Endothelial cell of umbilical vein (primary cell): ENCODE measurements around the gene DENND1B. TPM values are rescaled to one million over a fixed set of nuclear protein-coding genes. Genes with fewer than 3 reads are reported as not detected.

Source experiments
- BruUV-seq: library from RNA; stranded (reverse); fragments of 400-500 nt; replicated peaks from 2 replicates; lab custom pipeline; 2021; lab: Mats Ljungman, UMichigan
- CTCF ChIA-PET: fragments of 300-600, 350-600 bp; sonication (Branson Sonifier 250); formaldehyde crosslinking; loops from one replicate; lab custom pipeline; 2021; ENCODE audit warnings: antibody characterized with exemption, inconsistent platforms; lab: Charles Lee
- POLR2A ChIA-PET: fragments of 300-600, 350-600 bp; sonication (Branson Sonifier 250); formaldehyde crosslinking; loops from one replicate; lab custom pipeline; 2021; ENCODE audit warnings: antibody characterized with exemption, inconsistent platforms; lab: Charles Lee
- DNase-seq: peaks from one replicate; pipeline ENCODE4 v3.0.0-alpha.2; 2011; ENCODE audit warnings: low read depth, low spot score
- FAIRE-seq: peaks from 2 replicates; lab custom pipeline; 2011; peaks lifted over from hg19 to GRCh38; lab: Jason Lieb, UNC
- H2AFZ ChIP-seq: 2 replicates; pipeline ENCODE4 v1.6.0; 2012; ENCODE audit warnings: low read depth, low read length, control low read depth, inconsistent platforms
- H3K27ac ChIP-seq: 2 replicates; pipeline ENCODE4 v1.5.1; 2011; ENCODE audit warnings: low read depth, mild to moderate bottlenecking, control low read depth, low read length, moderate library complexity; ENCODE audit not compliant: insufficient read depth
- H3K27me3 ChIP-seq, 2 experiments: 2 replicates each; pipeline versions ENCODE4 v1.6.0 to v1.6.1; 2011; ENCODE audit warnings: low read length in 2 of 2, mixed read lengths in 1 of 2; ENCODE audit not compliant: control insufficient read depth in 2 of 2, insufficient read depth in 2 of 2
- H3K36me3 ChIP-seq, 2 experiments: 2 replicates in 1 of 2; 3 replicates in 1 of 2; pipeline ENCODE4 v1.5.1; 2011; ENCODE audit warnings: low read length in 2 of 2, mild to moderate bottlenecking in 1 of 2, moderate library complexity in 1 of 2; ENCODE audit not compliant: control insufficient read depth in 2 of 2, insufficient read depth in 2 of 2; ENCODE audit errors: extremely low read depth in 1 of 2
- H3K4me1 ChIP-seq: 3 replicates; pipeline ENCODE4 v1.5.1; 2011; ENCODE audit warnings: mild to moderate bottlenecking, low read length; ENCODE audit not compliant: control insufficient read depth, insufficient read depth; ENCODE audit errors: extremely low read depth
- H3K4me2 ChIP-seq: 2 replicates; pipeline ENCODE4 v1.6.1; 2011; ENCODE audit warnings: low read length, control low read depth, mixed read lengths; ENCODE audit not compliant: insufficient read depth
- H3K4me3 ChIP-seq, 3 experiments: fragments of 200-600 bp in 1 of 3; sonication (generic), shearing (Covaris generic) in 1 of 3; replicated peaks in 1 of 3; 2 replicates each; pipeline ENCODE4 v1.5.1; 2011 to 2016; ENCODE audit warnings: control low read depth in 3 of 3, low read length in 3 of 3, mild to moderate bottlenecking in 2 of 3, inconsistent platforms in 1 of 3, low read depth in 1 of 3, moderate library complexity in 1 of 3; ENCODE audit not compliant: insufficient read depth in 1 of 3
- H3K79me2 ChIP-seq: 2 replicates; pipeline ENCODE4 v1.6.0; 2012; ENCODE audit warnings: low read length, inconsistent platforms; ENCODE audit not compliant: control insufficient read depth, insufficient read depth
- H3K9ac ChIP-seq: replicated peaks from 2 replicates; pipeline ENCODE3; 2011; ENCODE audit warnings: low read length, control low read depth; ENCODE audit not compliant: insufficient read depth; ENCODE audit errors: extremely low read depth
- H3K9me1 ChIP-seq: replicated peaks from 3 replicates; pipeline ENCODE4 v1.6.0; 2011; ENCODE audit warnings: mild to moderate bottlenecking, low read length; ENCODE audit not compliant: control insufficient read depth, insufficient read depth; ENCODE audit errors: extremely low read depth
- H3K9me3 ChIP-seq: replicated peaks from 2 replicates; pipeline ENCODE4 v1.5.1; 2012; ENCODE audit warnings: low read length, inconsistent platforms; ENCODE audit not compliant: control insufficient read depth, insufficient read depth
- H4K20me1 ChIP-seq: replicated peaks from 2 replicates; pipeline ENCODE3; 2011; ENCODE audit warnings: mild to moderate bottlenecking, low read length; ENCODE audit not compliant: control insufficient read depth, insufficient read depth; ENCODE audit errors: extremely low read depth
- CTCF ChIP-seq, 2 donors: IDR thresholded peaks; 1 replicate in 1 of 2; 2 replicates in 1 of 2; pipeline ENCODE4 v1.5.1; 2011; ENCODE audit warnings: low read length in 2 of 2, mild to moderate bottlenecking in 2 of 2, moderate library complexity in 2 of 2, control low read depth in 1 of 2, inconsistent platforms in 1 of 2, low read depth in 1 of 2; ENCODE audit not compliant: insufficient read depth in 1 of 2; ENCODE audit errors: extremely low read depth in 1 of 2
- EZH2 ChIP-seq: IDR thresholded peaks from 2 replicates; pipeline ENCODE4 v1.6.1; 2012; ENCODE audit warnings: borderline replicate concordance, low read depth, mild to moderate bottlenecking, moderate library complexity, low read length, inconsistent platforms; ENCODE audit not compliant: severe bottlenecking
- FOS ChIP-seq: IDR thresholded peaks from 2 replicates; pipeline ENCODE4 v1.6.1; 2011; ENCODE audit warnings: mild to moderate bottlenecking, low read length, moderate library complexity, borderline replicate concordance; ENCODE audit not compliant: insufficient read depth
- GATA2 ChIP-seq: IDR thresholded peaks from 2 replicates; pipeline ENCODE4 v1.7.0; 2011; ENCODE audit warnings: low read depth, mild to moderate bottlenecking, moderate library complexity, mixed read lengths, low read length; ENCODE audit not compliant: insufficient read length, insufficient read depth
- JUN ChIP-seq: IDR thresholded peaks from 2 replicates; pipeline ENCODE4 v1.6.1; 2011; ENCODE audit warnings: borderline replicate concordance, low read depth; ENCODE audit not compliant: insufficient read length, insufficient read depth
- MYC ChIP-seq: IDR thresholded peaks from one replicate; pipeline ENCODE4 v1.6.1; 2011; ENCODE audit warnings: mild to moderate bottlenecking, low read depth, low read length
- POLR2AphosphoS5 ChIP-seq: IDR thresholded peaks from 2 replicates; pipeline ENCODE4 v1.6.1; 2012; ENCODE audit warnings: low read depth, mild to moderate bottlenecking, control low read depth, low read length, moderate library complexity; ENCODE audit not compliant: insufficient read depth
- dilution Hi-C: fragments of 300-500 bp; cut with MboI; formaldehyde crosslinking; loops from one replicate; pipeline ENCODE4 v1.15.0; 2019; ENCODE audit warnings: low sequenced_read_pairs; ENCODE audit not compliant: extremely low pct_ligation_motif_present
- intact Hi-C: fragments of 100-400 bp; cut with micrococcal nuclease; formaldehyde crosslinking; loops from one replicate; pipeline ENCODE4 v1.10.0; 2022
- polyA plus RNA-seq, 4 experiments: library from polyadenylated mRNA; depleted of rRNA in 3 of 4; stranded (reverse) in 3 of 4; unstranded in 1 of 4; fragments of >200 nt; gene quantifications; 2 replicates each; pipeline versions ENCODE4 v1.2.1 to v1.2.3, GENCODE V29; 2011 to 2012; ENCODE audit warnings: missing spikeins in 1 of 4
- total RNA-seq: library from RNA; stranded (reverse); gene quantifications from 2 replicates; pipeline ENCODE4 v1.2.3, GENCODE V29; 2021
- TF ChIP-seq, protein P1 (sequence below): IDR thresholded peaks from 2 replicates; pipeline ENCODE4 v1.6.1; 2011; ENCODE audit not compliant: insufficient read depth, insufficient read length

DENND1B gene
- total and polyA plus RNA-seq, 2 donors (not counting 3 experiments of a cell fraction or from before 2014, with no cell fraction given) = 0.97 to 3.3 TPM

GRCh38 chr1:197685785-197686184 is 89.5 kb downstream of the DENND1B start:
- H3K36me3 ChIP-seq = no peaks in the 10 kb centered on the region
- H3K4me1 ChIP-seq = no peaks in the 10 kb centered on the region
- no peaks in the 10 kb centered on the region for H3K27me3 ChIP-seq
- H3K27ac ChIP-seq = no peak overlapping the region
- ChIA-PET CTCF (interaction anchor here (0.8 to 2.0 kb wide), 3 partner anchors 19 to 183 kb away, joined by 3 to 5 read pairs (median 3); no protein-coding TSS in a partner anchor), POLR2A (no interaction called here)
- TF ChIP-seq FOS (no peak), GATA2 (no peak), MYC (no peak), JUN (no peak), CTCF (IDR thresholded peaks at IDR 0.05; ENCODE audit: extremely low read depth in 1 of 2, insufficient read depth in 1 of 2, low read depth in 1 of 2, low read length in 2 of 2) (no peak), POLR2AphosphoS5 (no peak), EZH2 (no peak)
- TF ChIP-seq, protein P1, sequence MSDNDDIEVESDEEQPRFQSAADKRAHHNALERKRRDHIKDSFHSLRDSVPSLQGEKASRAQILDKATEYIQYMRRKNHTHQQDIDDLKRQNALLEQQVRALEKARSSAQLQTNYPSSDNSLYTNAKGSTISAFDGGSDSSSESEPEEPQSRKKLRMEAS = no peak
- H3K9me3 ChIP-seq = no peaks in the 10 kb centered on the region
- no peak overlapping the region for H3K4me3 ChIP-seq
- no peak overlapping the region for H2AFZ ChIP-seq
- FAIRE-seq (no peak), DNase-seq (no peak)
- intact Hi-C loops = no loop called here
- dilution Hi-C loops = no loop called here
- H3K4me2 ChIP-seq = no peak overlapping the region
- no peak overlapping the region for H3K9ac ChIP-seq
- no peaks in the 10 kb centered on the region for H4K20me1 ChIP-seq
- no peaks in the 10 kb centered on the region for H3K79me2 ChIP-seq
- BruUV-seq = no TSS peak
- H3K9me1 ChIP-seq = no peaks in the 10 kb centered on the region
